Measurements from ENCODE around the gene FSCB.

GRCh38 chr14:44529026-44529425, 21.9 kb upstream of the FSCB start:
- no peak for TF ChIP-seq CTCF (IDR thresholded peaks at IDR 0.05)
- no peak for TF ChIP-seq POLR2A (IDR thresholded peaks at IDR 0.05; ENCODE audit: low read depth)

Data from esophagus muscularis mucosa (tissue), 3 donors.